GDM1 (cell line): ENCODE measurements around the gene PADI6.
"Not testable (repeated sequence)": the region's sequence is repeated elsewhere in the genome, so short reads cannot be mapped to it uniquely, and the experiment has no call there.

Experiments
- DNase-seq: peaks from one replicate; lab custom pipeline; 2025; lab: John Stamatoyannopoulos, UW

PADI6 gene

GRCh38 chr1:17404820-17405219 is 32.8 kb downstream of the PADI6 start:
- no peak for DNase-seq

GRCh38 chr1:17405898-17406759 is 34.1 kb downstream of the PADI6 start:
- DNase-seq = peak; percentile 11

- not testable (repeated sequence) for DNase-seq
These were observed 34.9 kb downstream of the PADI6 start for GRCh38 chr1:17406760-17407475.

- DNase-seq = not testable (repeated sequence)
These were observed 36.0 kb downstream of the PADI6 start for GRCh38 chr1:17407786-17408514.

GRCh38 chr1:17409391-17409811 is 37.4 kb downstream of the PADI6 start:
- DNase-seq = no peak

GRCh38 chr1:17412093-17412870 is 40.3 kb downstream of the PADI6 start:
- DNase-seq = no peak

- DNase-seq = no peak
These were observed 42.0 kb downstream of the PADI6 start for GRCh38 chr1:17414022-17414421.

GRCh38 chr1:17416389-17416788 is 44.4 kb downstream of the PADI6 start:
- DNase-seq = no peak

GRCh38 chr1:17419626-17420328 is 47.8 kb downstream of the PADI6 start:
- peak; percentile 21 for DNase-seq

GRCh38 chr1:17420391-17420918 is 48.5 kb downstream of the PADI6 start:
- DNase-seq = no peak

GRCh38 chr1:17422461-17422860 is 50.5 kb downstream of the PADI6 start:
- DNase-seq = no peak

- no peak for DNase-seq
These were observed 51.8 kb downstream of the PADI6 start for GRCh38 chr1:17423781-17424245.

GRCh38 chr1:17425806-17426600 is 54.0 kb downstream of the PADI6 start:
- no peak for DNase-seq

- no peak for DNase-seq
These were observed 56.0 kb downstream of the PADI6 start for GRCh38 chr1:17427696-17428660.

GRCh38 chr1:17429183-17429582 is 57.2 kb downstream of the PADI6 start:
- no peak for DNase-seq

- no peak for DNase-seq
These were observed 60.4 kb downstream of the PADI6 start for GRCh38 chr1:17432412-17432811.

GRCh38 chr1:17433261-17433660 is 61.3 kb downstream of the PADI6 start:
- no peak for DNase-seq

- DNase-seq = no peak
These were observed 62.0 kb downstream of the PADI6 start for GRCh38 chr1:17434016-17434415.

- DNase-seq = no peak
These were observed 62.6 kb downstream of the PADI6 start for GRCh38 chr1:17434601-17435000.
